ENCODE data around the gene CCNQ.
"Not testable (repeated sequence)": the region's sequence is repeated elsewhere in the genome, so short reads cannot be mapped to it uniquely, and the experiment has no call there.

Gene CCNQ

DNA sequence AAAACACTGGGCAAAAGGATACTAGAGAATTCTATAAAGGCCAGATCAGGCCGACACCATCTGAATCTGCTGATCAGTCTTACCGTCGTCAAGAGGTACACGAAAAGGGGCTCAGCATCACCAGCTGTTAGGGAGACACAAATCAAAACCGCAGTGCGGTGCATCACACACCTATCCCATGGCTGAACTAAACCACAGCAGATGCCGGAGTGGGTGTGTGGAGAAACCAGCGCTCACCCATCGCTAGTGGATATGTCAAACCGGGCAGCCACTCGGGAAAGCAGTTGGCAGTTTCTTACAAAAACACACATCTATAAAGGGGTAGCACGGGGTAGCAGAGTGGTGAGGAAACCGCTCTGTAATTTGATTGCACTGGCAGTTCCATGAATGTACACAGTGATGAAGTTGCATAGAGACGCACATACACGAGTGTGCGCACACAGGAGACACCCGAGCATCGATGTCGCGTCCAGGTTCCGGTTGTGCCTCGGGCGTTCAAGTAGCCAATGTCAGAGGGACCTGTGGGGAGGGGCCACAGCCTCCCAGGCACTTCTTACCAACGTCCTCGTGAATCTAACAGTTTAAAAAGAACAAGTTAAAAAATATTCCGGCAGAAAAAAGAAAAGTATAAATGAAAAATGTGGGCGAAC, 23.1 kb upstream of the CCNQ start:
- DNase-seq: no peak

DNA sequence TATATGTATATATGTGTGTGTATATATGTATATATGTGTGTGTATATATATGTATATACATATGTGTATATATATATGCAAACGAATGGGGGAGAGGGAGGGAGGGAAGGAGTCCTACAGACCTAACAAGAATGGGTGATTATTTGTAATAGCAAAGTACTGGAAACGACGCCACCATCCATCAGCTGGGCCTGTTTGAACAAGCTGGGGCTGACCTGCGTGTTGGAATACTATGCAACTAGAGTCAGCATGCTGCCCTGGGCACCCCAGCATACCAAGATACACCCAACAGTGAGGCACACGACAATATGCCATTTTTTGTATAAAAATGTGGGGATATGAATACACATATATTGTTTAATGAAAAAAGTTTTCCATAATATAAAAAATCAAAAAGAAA, 21.6 kb upstream of the CCNQ start:
- no peak for DNase-seq

DNA sequence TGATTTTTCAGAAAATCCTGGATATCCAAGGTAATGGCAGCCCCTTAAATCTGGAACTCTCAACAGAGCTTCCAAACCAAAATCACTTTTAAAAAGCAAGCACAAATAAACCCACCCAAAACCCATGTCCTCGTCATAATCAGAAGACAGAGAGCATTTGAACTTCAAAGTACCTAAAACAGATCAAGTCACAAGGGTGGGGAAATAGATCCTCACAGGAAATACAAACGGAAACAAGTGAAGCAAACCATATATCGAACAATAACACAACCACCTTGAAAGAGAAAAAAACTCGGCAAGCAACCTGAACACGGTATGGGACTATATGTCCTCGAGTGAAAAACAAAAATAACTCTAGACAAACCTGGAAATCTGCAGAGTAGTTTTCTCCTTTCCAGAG, 15.9 kb upstream of the CCNQ start:
- no peak for DNase-seq

DNA sequence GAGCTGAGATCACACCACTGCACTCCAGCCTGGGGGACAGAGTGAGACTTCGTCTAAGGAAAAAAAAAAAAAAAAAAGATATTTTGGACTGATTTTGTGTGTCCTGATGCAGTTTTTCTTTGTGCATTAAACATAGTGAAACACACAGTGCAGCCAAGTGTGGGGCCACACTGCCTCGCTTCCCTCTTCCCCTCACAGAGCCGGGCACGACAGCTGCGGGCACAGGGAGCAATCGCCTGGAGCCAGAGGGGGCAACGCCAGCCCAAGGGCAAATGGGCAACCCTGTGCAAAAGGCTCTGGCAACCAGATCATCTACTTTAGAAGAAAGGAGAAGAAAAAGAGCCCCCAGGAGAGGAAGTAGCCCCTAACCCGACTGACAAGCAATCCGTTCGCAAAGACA, 13.5 kb upstream of the CCNQ start:
- DNase-seq: no peak

DNA sequence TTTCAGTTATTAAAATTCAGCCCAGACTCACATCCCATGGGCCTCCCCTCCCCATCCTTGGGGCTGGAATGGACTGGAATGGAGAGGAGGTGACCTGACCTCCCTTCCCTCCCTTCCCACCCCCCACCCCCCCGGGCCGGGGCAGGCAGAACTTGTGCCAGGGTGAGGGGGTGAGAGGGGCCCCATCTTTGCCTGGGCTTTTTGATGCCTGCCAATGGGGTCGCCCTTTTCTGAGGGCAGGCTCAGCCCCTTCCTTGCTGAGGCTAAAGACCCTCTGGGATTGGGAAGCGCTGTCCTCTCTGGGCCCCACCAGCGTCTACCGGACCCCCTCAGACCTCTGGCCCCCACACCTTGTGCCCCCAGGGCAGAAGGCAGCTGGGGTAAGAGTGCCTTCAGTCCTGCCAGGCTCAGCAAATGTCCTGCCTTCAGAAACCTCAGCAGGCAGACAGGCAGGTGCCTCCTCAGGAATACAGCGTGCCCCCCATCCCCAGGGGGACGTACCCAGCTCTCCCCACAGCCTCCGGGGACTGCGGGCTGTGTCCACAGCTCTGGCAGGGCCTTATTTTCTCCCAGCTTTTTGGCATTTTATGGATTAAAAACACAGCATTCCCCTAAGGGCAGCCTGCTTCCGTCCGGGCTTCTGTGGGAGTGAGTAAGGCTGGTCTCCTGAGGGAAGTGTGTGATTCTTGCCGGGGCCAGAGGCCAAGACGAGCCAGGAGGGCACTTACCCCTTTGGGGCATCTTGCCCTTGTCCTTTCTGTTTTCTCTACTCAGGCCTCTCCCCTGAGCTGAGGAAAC, 12.6 kb upstream of the CCNQ start:
- DNase-seq: no peak

DNA sequence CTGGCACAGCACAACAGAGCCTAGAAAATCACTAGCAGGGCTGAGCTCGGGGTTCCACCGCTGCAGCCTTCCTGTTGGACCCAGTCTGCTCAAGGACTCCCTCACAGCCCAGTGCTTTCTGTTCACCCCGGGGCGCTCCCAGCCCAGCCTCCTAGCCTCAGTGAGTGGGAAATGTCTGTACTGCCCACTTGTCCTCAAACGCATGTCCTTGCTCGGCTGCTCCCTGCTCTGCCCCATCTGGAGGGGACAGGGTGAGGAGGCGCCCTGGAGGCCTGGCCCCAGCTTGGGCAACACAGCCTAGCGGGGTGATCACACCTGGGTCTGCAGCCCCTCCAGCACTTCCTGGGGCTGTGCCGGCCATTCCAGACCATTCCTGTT, 11.9 kb upstream of the CCNQ start:
- DNase-seq: no peak

DNA sequence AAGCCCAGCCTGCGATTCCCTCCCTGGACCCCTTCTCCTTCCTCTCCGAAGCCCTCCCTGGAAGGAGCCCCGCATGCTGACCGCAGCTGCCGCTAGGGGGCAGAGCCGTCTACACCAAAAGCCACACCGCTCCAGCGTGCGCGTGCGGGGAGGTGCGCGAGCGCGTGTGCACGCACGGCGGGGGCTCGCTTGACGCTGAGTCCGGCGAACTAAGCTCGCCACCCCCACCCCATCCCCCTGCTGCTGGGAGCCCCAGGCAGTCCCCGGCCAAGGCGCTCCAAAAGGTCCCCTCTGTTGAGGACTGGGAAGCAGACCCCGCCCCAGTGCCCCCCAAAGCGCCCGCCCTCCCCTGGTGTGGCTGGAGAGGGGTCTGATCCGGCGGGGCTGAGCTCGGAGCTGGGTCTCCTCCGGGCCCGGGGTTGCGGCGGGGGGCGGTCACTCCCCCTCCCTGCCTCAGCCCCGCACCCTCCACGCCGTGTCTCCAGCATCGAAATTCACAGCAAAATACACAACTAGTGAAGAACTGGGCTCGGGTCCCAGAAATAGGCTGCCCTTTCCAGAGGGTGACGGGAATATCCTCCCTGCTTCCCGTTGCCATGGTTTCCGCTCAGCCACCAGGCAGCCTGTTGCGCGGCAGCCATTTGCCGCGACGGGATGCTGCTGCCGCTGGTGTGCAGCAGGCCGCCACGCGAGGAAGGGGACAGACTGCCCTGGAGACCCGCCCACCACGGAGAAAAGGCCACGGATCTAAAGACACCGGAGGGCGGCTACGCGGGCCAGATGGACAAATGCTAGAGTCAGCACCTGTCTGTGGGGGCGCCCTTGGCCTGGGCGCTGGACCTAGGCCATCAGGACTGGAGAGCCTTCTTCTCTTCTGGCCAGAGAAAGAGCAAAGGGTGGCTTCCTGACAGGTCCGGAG, 11.2 kb upstream of the CCNQ start:
- peak; percentile 85 for DNase-seq

DNA sequence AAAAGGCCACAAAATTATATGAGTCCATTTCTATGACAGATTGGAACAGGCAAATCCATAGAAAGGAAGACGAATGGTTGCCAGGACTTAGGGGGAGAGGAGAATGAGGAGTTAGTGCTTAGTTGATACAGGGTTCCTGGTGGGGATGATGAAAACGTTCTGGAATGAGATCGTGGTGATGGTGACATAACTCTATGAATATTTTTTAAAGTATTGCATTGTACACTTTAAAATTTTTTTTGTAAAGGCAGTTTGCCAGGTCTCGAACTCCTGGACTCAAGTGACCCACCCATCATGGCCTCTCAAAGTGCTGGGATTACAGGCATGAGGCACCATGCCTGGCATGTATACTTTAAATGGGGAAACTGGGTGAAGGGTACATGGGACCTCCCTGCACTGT, 9.9 kb upstream of the CCNQ start:
- DNase-seq: no peak

DNA sequence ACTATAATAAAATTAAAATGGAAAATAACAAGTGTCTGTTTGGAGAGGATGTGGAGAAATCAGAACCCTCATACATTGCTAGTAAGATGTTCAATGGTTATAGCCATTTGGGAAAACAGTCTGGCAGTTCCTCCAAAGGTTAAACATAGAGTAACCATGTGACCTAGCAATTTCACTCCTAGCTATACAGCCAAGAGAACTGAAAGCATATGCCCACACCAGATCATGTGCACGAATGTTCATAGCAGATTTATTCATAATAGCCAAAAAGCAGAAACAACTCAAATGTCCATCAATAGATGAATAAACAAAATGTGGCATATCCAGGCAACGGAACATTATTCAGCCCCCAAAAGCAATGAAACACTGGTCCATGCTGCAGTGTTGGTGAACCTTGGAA, 9.4 kb upstream of the CCNQ start:
- DNase-seq: no peak

DNA sequence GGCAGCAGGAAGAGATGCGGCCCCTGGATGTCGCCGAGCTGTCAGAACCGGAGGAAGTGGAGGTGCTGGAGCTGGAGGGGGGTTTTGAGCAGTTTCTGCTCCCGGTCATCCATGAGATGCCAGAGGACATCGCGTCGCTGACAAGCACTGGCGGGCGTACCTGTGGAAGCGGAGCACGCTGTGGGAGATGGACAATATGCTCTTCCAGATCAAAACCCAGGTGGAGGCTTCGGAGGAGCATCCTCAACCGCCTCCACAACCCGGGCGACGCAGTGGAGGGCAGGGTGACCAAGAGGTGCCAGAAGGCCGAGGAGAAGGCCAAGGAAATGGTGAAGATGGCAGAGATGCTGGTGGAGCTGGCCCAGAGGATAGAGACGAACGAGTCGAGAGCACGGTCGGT, 7.6 kb upstream of the CCNQ start:
- no peak for DNase-seq

DNA sequence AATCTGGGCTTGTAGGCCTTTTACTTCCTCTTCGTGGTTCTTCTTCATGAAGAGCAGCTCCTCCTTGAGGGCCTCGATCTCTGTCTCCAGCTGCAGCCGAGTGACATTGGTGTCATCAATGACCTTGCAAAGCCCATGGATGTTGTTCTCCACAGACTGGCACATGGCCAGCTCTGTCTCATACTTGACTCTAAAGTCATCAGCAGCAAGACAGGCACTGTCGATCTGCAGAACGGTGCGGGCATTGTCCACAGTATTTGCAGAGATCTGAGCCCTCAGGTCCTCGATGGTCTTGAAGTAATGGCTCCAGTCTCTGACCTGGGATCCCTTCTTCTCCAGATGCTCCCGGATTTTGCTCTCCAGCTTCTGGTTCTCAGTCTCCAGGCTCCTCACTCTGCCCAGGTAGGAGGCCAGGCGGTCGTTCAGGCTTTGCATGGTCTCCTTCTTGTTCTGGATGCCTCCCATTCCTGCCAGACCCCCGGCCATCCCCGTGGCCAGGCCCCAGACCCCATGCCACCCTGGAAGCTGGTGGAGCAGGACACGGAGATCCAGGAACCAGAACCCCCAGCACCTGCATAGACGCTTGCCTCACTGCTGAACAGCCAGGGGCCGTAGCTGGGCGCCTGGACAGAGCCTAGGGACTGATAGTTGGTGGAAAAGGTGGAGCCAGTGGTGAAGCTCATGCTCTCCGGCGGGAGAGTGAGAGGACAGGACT, 5.9 kb upstream of the CCNQ start:
- not testable (repeated sequence) for DNase-seq

DNA sequence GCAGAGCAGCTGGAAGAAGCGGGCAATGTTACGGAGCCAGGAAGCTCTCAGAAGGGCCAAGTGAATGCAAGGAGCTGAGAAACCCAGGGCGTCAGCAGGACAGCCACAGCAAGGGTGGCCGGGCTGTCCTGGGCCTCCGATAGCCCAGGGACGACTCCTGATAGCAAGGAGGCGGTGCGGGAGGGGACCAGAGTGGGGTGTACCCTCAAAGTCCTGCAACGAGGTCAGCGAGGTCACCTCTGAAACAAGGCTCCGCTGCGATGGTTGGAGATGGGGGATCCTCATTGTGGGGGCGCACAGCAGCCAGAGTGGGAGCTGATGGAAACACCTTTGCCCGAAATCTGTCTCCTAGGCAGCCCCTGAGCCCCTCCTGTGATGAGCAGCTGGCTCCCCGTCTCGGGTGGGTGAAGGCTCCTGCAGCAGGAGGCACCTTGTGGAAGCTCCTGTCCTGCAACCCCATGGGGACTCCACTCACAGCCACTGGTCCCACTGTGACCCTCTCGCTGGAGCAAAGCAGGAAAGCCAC, 4.3 kb upstream of the CCNQ start:
- no peak for DNase-seq

DNA sequence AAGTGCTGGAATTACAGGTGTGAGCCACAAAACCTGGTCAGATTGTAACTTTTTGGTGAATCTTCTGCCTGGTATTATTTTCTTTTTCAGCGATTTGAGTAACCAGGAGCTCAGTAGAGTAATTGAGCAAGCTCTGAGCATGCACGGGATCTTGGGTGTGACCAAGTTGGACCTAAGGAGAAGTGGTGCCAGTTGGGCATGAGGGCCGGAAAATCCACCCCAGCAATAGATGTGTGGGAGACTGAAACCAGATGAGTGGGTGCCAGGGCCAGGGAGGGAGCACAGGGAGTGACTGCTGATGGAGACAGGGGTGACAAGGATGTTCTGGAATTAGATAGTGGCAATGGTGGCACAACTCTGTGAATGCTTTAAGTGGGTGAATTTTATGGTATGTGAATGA, 3.7 kb upstream of the CCNQ start:
- no peak for DNase-seq

DNA sequence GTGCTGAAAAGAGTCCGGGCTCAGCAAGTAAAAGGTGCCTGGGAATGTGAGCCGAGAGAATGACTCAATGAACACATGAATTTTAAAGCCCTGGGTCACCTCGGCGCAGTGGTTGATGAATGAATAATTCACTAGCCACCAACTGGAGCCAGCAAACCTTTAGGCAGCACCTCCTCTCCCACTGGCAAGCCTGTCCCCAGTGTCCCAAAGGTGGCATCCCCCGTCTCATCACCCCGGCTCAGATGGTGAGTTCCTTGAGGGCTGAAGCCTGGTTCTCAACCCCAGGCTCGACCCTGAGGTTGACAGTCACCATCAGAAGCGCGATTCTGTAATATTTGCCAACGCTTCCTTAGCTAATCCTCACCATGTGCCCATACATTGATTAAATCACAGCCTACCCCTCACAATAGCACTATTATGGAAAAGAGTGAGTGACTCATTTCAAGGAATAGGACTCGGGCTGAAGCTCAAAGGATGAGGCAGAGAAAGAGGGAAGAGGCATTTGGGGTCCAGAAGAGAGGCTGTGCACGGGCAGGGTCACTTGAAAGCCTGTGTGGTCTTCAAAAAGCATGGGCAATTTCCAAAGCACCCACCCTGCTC, 2.7 kb upstream of the CCNQ start:
- DNase-seq: no peak

DNA sequence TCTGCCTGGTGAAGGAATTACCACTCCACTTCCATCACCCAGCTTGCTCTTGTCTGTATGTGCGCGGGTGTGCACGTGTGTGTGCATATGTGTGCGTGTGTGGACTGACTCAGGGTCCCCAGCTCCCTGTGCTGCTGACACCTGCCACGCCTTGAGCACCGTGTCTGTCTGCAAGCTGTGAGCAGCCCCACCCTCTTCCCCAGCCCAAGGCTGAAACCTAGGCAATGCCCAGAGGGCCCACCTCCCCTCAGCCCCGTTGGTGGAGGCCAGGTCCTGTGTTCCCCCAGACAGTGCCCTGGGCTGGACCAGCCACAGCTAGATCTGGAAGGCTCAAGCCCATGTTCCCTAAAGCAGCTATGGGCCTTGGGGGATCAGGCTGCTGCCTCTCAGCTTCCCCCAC, 2.0 kb upstream of the CCNQ start:
- no peak for DNase-seq

DNA sequence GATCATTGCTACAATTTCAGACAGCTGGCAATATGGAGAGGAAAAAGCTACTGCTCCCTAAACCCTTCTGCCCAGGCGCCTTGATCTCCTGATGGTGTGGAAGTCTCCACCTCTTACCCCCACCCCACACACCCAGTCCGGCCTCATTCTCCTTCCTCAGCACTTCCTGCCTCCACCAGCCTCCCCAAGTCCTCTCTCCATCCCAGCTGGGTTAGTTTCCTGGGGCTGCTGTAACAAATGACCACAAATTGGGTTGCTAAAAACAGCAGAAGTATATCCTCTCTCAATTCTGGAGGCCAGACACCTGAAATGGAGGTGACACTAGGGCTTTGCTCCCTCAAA, 1.1 kb upstream of the CCNQ start:
- peak; percentile 28 for DNase-seq

DNA sequence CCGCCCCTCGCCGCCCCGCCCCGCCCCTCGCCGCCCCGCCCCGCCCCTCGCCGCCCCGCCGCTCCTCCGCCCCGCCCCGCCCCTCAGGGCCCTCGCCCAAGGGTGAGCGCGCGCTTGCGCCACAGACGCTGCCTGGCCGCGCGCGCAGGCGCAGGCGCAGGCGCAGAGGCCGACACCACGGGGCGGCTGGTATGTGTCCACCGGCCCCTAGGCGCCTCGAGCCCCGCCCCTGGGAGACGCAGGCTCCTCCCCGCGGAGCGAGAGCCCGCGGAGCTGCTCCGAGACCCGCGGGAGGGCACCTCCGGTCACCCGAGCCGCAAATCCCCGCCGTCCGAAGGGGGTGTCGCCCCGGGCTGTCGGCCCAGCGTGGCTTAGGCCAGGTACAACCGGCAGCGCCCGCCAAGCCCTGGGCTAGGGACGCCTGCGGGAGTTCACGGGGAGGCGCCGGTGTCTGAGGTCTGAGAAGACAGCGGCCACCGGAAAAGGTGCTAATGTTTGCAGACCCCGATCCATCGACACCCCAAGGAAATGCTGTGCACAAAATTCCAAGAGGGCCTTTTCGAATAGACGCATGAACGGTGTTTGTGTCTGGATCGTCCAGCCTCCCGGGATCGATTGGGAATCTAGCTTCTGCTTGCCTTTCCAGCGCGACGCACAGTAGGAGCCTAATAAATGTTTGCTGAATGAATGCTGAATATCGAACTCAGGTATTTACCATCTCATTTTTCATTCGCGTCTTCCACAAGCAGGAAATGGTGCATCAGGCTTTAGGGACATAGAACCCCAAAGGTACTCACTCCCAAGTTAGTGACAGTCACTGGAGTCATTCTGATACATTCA, 473 bp upstream of the CCNQ start:
- peak; percentile 87 for DNase-seq

DNA sequence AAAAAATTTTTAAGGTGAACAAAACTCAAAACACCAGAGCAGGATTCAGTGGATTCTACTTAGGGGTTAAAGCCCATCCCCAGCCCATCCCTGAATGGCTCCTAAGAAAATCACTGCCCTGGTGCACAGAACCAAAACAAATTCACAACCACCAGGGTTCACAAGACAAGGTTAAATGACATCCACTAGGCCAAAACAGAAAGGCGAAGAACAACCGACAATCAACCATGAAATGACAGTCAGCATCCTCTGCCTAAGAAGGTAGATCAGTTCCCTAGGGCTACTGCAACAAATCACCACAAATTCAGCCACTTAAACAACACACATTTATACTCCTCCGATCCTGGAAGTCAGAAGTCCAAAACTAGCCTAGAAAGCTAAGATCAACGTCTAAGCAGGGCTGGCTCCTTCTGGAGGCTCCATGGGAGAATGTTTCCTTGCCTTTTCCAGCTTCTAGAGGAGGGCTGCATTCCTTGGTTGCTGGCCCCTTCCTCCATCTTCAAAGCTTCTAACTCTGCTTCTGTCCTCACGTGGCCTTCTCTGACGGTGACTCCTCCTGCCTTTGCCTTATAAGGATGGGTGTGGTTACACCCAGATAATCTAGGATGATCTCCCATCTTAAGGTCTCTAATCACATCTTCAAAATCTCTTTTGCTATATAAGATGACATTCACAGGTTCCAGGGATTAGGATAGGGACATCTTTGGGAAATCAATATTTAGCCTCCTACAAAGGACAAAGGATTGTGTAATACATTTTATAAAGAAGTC, 1.8 kb downstream of the CCNQ start:
- DNase-seq: no peak

DNA sequence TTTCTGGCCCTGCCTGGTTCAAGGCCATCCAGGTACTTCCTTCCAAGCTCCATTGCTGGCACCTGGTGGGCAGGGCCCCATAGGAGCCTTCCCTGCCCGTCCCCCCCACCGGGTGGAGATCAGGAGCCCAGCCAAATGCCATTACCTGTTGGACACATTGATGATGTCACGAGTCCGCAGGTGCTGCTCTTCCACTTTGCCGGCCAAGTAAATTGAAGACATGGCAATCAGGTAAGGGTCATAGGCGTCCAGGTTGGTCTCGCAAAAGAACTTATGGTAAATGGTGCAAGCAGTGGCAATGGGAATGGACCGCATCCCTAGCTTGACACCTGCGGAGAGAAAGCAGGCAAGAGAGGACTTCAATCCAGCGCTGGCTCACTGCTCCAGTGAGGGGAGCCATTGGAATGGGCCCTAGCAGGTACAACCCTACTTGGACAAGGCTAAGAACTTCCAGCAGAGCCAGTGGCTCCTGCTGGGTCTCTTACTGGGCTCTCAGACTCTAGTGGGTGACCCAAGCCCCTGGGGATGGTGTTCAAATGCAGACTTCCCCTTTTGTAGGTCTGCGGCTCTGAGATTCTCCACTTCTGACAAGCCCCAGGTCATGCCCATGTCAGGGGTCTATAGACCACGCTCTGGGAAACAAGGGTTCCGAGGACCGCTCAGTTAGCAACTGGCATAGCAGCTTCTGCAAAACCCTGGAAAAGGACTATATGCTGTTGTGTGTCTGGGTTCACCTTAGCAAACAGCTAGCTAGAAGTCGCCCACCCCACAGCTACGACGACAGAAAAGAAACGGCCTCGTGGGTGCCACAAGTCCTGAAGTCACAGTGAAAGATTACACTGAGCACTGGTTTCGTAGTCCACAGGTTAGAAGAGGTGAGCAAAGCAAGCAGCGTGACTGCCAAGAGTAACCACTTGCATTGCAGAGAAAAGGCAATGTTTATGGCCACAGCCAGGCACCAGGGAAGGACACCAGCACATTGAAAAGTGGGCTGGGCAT, 2.8 kb downstream of the CCNQ start:
- DNase-seq: no peak

DNA sequence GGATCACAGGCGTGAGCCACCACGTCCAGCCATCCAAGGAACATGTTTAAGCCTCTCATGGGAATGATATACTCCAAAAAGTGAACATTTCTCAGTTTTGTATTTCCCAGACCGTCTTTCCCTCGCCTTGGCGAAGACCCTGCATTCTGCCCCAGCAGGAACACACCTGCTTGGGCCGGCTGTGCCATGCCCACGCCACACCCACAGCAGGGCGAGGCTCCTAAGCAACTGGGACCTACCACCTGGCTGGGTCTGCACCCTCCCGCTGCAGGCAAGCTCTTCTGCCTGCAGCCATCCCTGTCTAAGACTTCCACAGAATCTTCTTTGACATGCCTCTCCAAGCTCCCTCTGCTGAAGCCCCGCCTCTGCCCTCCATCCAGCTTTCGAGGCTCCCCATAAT, 3.6 kb downstream of the CCNQ start:
- no peak for DNase-seq

All from stimulated activated CD8-positive, alpha-beta memory T cell treated with anti-CD3 and anti-CD28 coated beads, Interleukin-4, amount 100 ng/mL, for 48 hours (primary cell).